Mesangial cell (primary cell): ENCODE data around the gene ACTL7B. TPM values are rescaled to one million over a fixed set of nuclear protein-coding genes. Genes with fewer than 3 reads are reported as not detected.

Experiments
- total RNA-seq: library from RNA; depleted of rRNA; stranded (reverse); fragments of >200 nt; gene quantifications from 2 replicates; pipeline ENCODE4 v1.2.3, GENCODE V29; 2015

ACTL7B gene, protein sequence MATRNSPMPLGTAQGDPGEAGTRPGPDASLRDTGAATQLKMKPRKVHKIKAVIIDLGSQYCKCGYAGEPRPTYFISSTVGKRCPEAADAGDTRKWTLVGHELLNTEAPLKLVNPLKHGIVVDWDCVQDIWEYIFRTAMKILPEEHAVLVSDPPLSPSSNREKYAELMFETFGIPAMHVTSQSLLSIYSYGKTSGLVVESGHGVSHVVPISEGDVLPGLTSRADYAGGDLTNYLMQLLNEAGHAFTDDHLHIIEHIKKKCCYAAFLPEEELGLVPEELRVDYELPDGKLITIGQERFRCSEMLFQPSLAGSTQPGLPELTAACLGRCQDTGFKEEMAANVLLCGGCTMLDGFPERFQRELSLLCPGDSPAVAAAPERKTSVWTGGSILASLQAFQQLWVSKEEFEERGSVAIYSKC
- total RNA-seq: not detected in 2 replicates

DNA sequence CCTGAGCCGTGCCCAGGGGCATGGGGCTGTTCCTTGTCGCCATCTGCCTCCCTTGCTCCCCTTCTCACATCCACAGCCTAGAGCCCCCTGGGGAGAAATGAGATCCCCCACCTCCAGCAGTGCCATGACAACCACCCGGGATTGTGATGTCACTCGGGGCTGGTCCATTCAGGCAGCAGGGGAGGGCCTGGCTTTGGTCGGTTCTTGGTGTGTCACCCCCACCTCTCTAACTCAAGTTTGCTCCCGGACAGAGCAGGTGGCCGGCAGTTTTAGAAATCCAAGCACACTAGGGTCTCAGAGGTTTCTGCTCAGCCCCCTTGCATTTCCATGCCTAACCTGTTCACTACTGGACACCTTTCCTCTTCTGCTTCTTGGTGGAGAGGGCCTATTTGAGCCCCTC is at the start of gene ACTL7B:
Gene ACTL7B (minus strand): TSS at position 99 of the 400 bp plus-strand sequence. CDS start 56 bp downstream, at position 43.

DNA sequence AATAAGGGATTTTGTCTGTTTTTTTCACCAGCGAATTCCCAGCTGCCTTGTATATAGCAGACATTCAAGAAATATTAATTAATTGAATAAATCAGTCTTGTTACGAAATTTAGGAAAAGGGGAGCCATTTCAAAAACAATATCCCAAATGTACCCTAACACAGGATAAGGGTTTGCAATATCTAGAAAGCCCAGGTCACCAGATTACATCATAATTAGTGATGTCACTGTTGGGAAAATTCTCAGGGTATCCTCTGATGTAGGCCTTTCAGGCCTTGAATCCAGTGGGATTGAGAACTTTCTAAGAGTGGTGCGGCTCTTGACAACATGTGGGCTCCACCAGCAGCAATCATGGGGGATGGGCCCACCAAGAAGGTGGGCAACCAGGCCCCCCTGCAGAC is 6.2 kb upstream of the ACTL7B start, which contains the start of gene ACTL7A:
Gene ACTL7A (plus strand): TSS at position 270 of the 400 bp plus-strand sequence. CDS start 57 bp downstream, at position 327.

Other genes starting within 250 kb of the ACTL7B start
- not detected in 2 replicates for gene ACTL7A, start 6.3 kb upstream of the ACTL7B start, total RNA-seq
- gene ELP1, start 78.1 kb upstream of the ACTL7B start, total RNA-seq: 15.8 and 22.5 TPM in 2 replicates
- gene ABITRAM, start 78.4 kb upstream of the ACTL7B start, total RNA-seq: 4.1 and 6.0 TPM in 2 replicates
- gene CTNNAL1, start 157.5 kb upstream of the ACTL7B start, total RNA-seq: 39.7 and 86.4 TPM in 2 replicates